ENCODE data around the gene RELA.

RELA gene

GRCh38 chr11:65643971-65644370 lies 18.7 kb downstream of the RELA start (continued):
- no peak for TF ChIP-seq ZNF776 (tag by site-specific recombination; IDR thresholded peaks at IDR 0.05; ENCODE audit: borderline replicate concordance)
- TF ChIP-seq ZNF580 (tag by site-specific recombination; IDR thresholded peaks at IDR 0.05), result no peak
- TF ChIP-seq KLF1 (tag by site-specific recombination; IDR thresholded peaks at IDR 0.05), result peak; percentile 52
- no peak for TF ChIP-seq ZNF404 (tag by site-specific recombination; IDR thresholded peaks at IDR 0.05)
- TF ChIP-seq PRDM1 (tag by site-specific recombination; IDR thresholded peaks at IDR 0.05), result no peak
- peak; percentile 32 for TF ChIP-seq SP2 (tag by site-specific recombination; IDR thresholded peaks at IDR 0.05)
- no peak for TF ChIP-seq HIC1 (tag by site-specific recombination; IDR thresholded peaks at IDR 0.05)
- no peak for TF ChIP-seq ZNF514 (tag by site-specific recombination; IDR thresholded peaks at IDR 0.05)
- no peak for TF ChIP-seq ZSCAN23 (tag by site-specific recombination; IDR thresholded peaks at IDR 0.05)
- TF ChIP-seq HOXA7 (CRISPR knock-in tag; IDR thresholded peaks at IDR 0.05; ENCODE audit: borderline replicate concordance), result no peak
- TF ChIP-seq RBAK (tag by site-specific recombination; IDR thresholded peaks at IDR 0.05), result no peak
- TF ChIP-seq PRDM10 (tag by site-specific recombination; IDR thresholded peaks at IDR 0.05), result no peak
- no peak for TF ChIP-seq ZNF311 (tag by site-specific recombination; IDR thresholded peaks at IDR 0.05; ENCODE audit: borderline replicate concordance)
- peak; percentile 50 for TF ChIP-seq SP3 (tag by site-specific recombination; IDR thresholded peaks at IDR 0.05)
- no peak for TF ChIP-seq ZBTB20 (tag by site-specific recombination; IDR thresholded peaks at IDR 0.05)
- TF ChIP-seq ZNF585B (tag by site-specific recombination; IDR thresholded peaks at IDR 0.05), result no peak

- H3K36me3 ChIP-seq (ENCODE audit: control insufficient read depth in 2 of 2, insufficient read depth in 1 of 2, low read length in 2 of 2), result peaks cover 0 to 42% of the 10 kb centered on the region in 2 experiments; a peak in 1 of 3 replicates
- ChIA-PET CTCF (interaction anchor here (0.7 to 0.8 kb wide), 3 partner anchors 16 to 138 kb away, joined by 3 to 6 read pairs (median 3); no protein-coding TSS in a partner anchor), POLR2A (interaction anchor here (0.6 to 2.0 kb wide), 4 partner anchors 10 to 498 kb away, joined by 4 to 9 read pairs (median 4); partner anchors contain the start of gene PCNX3)
- no peak overlapping the region for H3K27ac ChIP-seq (ENCODE audit: extremely low read depth, low read depth, low read length)
- no peak for TF ChIP-seq ZFP37 (tag by site-specific recombination; IDR thresholded peaks at IDR 0.05)
- TF ChIP-seq ZNF292 (tag by site-specific recombination; IDR thresholded peaks at IDR 0.05; ENCODE audit: borderline replicate concordance, low read depth), result no peak
- TF ChIP-seq PATZ1 (tag by site-specific recombination; IDR thresholded peaks at IDR 0.05), result no peak
- TF ChIP-seq ZNF148 (tag by site-specific recombination; IDR thresholded peaks at IDR 0.05; ENCODE audit: borderline replicate concordance), result no peak
- TF ChIP-seq KLF8 (tag by site-specific recombination; IDR thresholded peaks at IDR 0.05), result 0 out of 2 replicates have a peak, but pooled peaks have one; percentile 37
- TF ChIP-seq ZNF513 (tag by site-specific recombination; IDR thresholded peaks at IDR 0.05), result no peak
- TF ChIP-seq KLF1 (tag by site-specific recombination; IDR thresholded peaks at IDR 0.05), result no peak
- TF ChIP-seq ZNF37A (tag by site-specific recombination; IDR thresholded peaks at IDR 0.05), result no peak
- peak; percentile 41 for TF ChIP-seq SP2 (tag by site-specific recombination; IDR thresholded peaks at IDR 0.05)
- no peak for TF ChIP-seq ZNF837 (tag by site-specific recombination; IDR thresholded peaks at IDR 0.05)
- TF ChIP-seq ZNF335 (tag by site-specific recombination; conservative IDR thresholded peaks at IDR 0.05), result no peak
- no peaks in the 10 kb centered on the region for H3K9me3 ChIP-seq (ENCODE audit: control insufficient read depth, insufficient read depth, low read depth, low read length)
- no peaks in the 10 kb centered on the region for H3K4me1 ChIP-seq (ENCODE audit: control insufficient read depth, insufficient read depth, low read length)
- H3K4me3 ChIP-seq (ENCODE audit: low read depth, low read length), result no peak overlapping the region
Measured at GRCh38 chr11:65642014-65642671, 20.6 kb downstream of the RELA start.

All from HEK293 (cell line).